Gastroesophageal sphincter (tissue), 4 donors: ENCODE data around the gene COL15A1. TPM values are rescaled to one million over a fixed set of nuclear protein-coding genes. Genes with fewer than 3 reads are reported as not detected.

ENCODE experiments used
- ATAC-seq: fragments of 150-250 bp; one replicate; pipeline ENCODE4 v1.9.1; 2016; ENCODE audit warnings: mild to moderate bottlenecking, moderate library complexity
- H3K27ac ChIP-seq, 4 donors: fragments of 200-600 bp; sonication (generic) in 3 of 4; 1 replicate in 3 of 4; 2 replicates in 1 of 4; pipeline ENCODE4 v1.5.1; 2016 to 2019
- H3K27me3 ChIP-seq: fragments of 200-600 bp; sonication (generic); one replicate; pipeline ENCODE4 v1.5.1; 2019
- H3K36me3 ChIP-seq, 2 donors: fragments of 200-600 bp; sonication (generic); one replicate each; pipeline ENCODE4 v1.5.1; 2019; ENCODE audit warnings: control low read depth in 1 of 2
- H3K4me1 ChIP-seq, 3 donors: fragments of 200-600 bp; sonication (generic); 1 replicate in 2 of 3; 2 replicates in 1 of 3; pipeline ENCODE4 v1.5.1; 2016 to 2019; ENCODE audit warnings: control low read depth in 2 of 3
- H3K4me3 ChIP-seq, 2 donors: fragments of 200-600 bp; sonication (generic); one replicate each; pipeline ENCODE4 v1.5.1; 2019; ENCODE audit warnings: mild to moderate bottlenecking in 1 of 2, moderate library complexity in 1 of 2
- H3K9me3 ChIP-seq, 3 donors: fragments of 200-600 bp; sonication (generic); one replicate each; pipeline ENCODE4 v1.5.1; 2017 to 2019; ENCODE audit warnings: control low read depth in 2 of 3
- CTCF ChIP-seq, 4 experiments: fragments of 200-600 bp in 2 of 4; fragments of 450-650 bp in 2 of 4; sonication (generic) in 1 of 4; IDR thresholded peaks; one replicate each; pipeline ENCODE4 v1.5.1; 2017 to 2019; ENCODE audit warnings: antibody characterized with exemption in 4 of 4, mild to moderate bottlenecking in 2 of 4, moderate library complexity in 2 of 4
- EP300 ChIP-seq: sonication (generic); formaldehyde crosslinking; IDR thresholded peaks from one replicate; pipeline ENCODE4 v1.6.1; 2017; ENCODE audit warnings: antibody characterized with exemption, mild to moderate bottlenecking
- POLR2A ChIP-seq, 2 donors: fragments of 450-650 bp; IDR thresholded peaks; one replicate each; pipeline ENCODE4 v1.6.1; 2017; ENCODE audit warnings: antibody characterized with exemption in 2 of 2, mild to moderate bottlenecking in 2 of 2, moderate library complexity in 1 of 2
- POLR2AphosphoS5 ChIP-seq: sonication (generic); formaldehyde crosslinking; IDR thresholded peaks from one replicate; pipeline ENCODE4 v1.6.1; 2017; ENCODE audit warnings: antibody characterized with exemption
- WGBS, 2 donors: methylation state at CpG; one replicate each; pipeline ENCODE4 v1.1.5; 2018; ENCODE audit warnings: low coverage in 1 of 2; 5-methylcytosine and 5-hydroxymethylcytosine counted together
- total RNA-seq, 4 donors: library from RNA; depleted of rRNA; stranded (reverse); fragments of >200 nt; gene quantifications; one replicate each; pipeline ENCODE4 v1.1.0, GENCODE V29; 2016

The COL15A1 gene
- total RNA-seq, 4 donors from 2014 or later = 80.5 to 256 (median 97.2) TPM

- no peak overlapping the region for H3K4me3 ChIP-seq
- H3K4me1 ChIP-seq = peaks cover 0 to 8% (median 0%) of the 10 kb centered on the region in 3 donors
- no peaks in the 10 kb centered on the region for H3K9me3 ChIP-seq
- 78% methylated on average over 6 to 7 of the region's 7 CpGs for WGBS, 2 donors
- no peak overlapping the region for H3K27ac ChIP-seq
- peaks cover 0 to 93% of the 10 kb centered on the region in 2 donors for H3K36me3 ChIP-seq
- no peaks in the 10 kb centered on the region for H3K27me3 ChIP-seq
- no peak for ATAC-seq
- TF ChIP-seq POLR2AphosphoS5 (no peak), EP300 (no peak), CTCF (IDR thresholded peaks at IDR 0.05) (no peak), POLR2A (IDR thresholded peaks at IDR 0.05) (no peak)
These were observed 94.2 kb downstream of the COL15A1 start for GRCh38 chr9:99037769-99038483.

DNA sequence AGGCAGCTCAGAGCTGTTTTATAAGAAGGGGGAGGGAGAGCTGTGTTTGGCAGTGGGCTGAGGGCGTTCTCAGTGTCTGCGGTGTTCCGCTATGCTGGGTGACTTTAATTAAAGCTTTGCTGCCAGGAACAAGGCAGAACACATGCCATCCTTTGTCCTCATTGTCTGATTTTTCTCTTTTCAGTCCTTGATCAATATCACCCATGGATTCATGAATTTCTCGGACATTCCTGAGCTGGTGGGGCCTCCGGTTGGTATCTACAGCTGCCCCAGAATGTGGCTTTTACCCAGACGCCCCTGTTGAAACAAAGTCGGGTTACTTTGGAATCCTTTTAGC lies 94.7 kb downstream of the COL15A1 start:
- Histone ChIP-seq H3K4me1 (peaks cover 0 to 8% (median 0%) of the 10 kb centered on the region in 3 donors), H3K27ac (no peak overlapping the region), H3K27me3 (no peaks in the 10 kb centered on the region), H3K9me3 (no peaks in the 10 kb centered on the region), H3K4me3 (no peak overlapping the region), H3K36me3 (peaks cover 0 to 95% of the 10 kb centered on the region in 2 donors)
- TF ChIP-seq POLR2A (IDR thresholded peaks at IDR 0.05) (no peak), CTCF (IDR thresholded peaks at IDR 0.05) (no peak), POLR2AphosphoS5 (no peak), EP300 (no peak)
- WGBS, 2 donors = 78 to 94% methylated on average over 5 to 6 of the region's 7 CpGs
- ATAC-seq = no peak

- 68% methylated on average over 2 of the region's 2 CpGs; no CpG with 5 or more reads in 1 of the 2 donors for WGBS, 2 donors
- Histone ChIP-seq H3K9me3 (peaks cover 0 to 5% (median 0%) of the 10 kb centered on the region in 3 donors), H3K36me3 (peaks cover 0 to 96% of the 10 kb centered on the region in 2 donors), H3K4me1 (peaks cover 0 to 8% (median 0%) of the 10 kb centered on the region in 3 donors), H3K27ac (peak overlapping the region in 1 of 4 donors; percentile 48), H3K27me3 (no peaks in the 10 kb centered on the region), H3K4me3 (no peak overlapping the region)
- TF ChIP-seq POLR2A (IDR thresholded peaks at IDR 0.05) (no peak), POLR2AphosphoS5 (no peak)
- no peak for ATAC-seq
These were observed 95.9 kb downstream of the COL15A1 start for GRCh38 chr9:99039505-99040182.

DNA sequence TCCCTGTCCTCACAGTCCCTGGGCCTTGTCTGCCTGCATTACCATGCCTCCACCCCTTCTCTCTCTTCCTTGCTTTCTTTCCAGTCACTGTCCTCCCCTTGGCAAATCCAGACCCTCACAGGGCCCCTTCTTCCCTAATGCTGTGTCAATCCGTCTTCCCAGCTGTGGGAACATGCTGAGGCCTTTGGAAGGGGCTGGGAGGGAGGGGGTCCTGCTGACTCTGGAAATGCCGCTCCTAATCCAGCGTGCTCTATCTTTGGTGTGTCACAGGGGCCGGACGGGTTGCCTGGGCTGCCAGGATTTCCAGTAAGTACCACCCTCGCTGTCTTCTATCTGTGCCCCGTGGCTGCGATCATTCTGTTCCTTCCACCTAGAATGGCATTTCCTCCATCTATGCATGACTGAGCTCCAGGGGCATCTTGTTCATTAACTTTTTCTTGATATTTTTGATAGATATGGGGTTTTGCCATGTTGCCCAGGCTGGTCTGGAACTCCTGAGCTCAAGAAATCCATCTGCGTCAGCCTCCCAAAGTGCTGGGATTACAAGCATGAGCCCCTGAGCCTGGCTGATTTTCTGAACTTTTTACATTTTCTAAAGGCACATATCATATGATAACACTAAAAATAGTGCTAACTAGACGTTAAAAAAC lies 96.7 kb downstream of the COL15A1 start:
- Histone ChIP-seq H3K36me3 (peaks cover 0 to 96% of the 10 kb centered on the region in 2 donors), H3K4me3 (no peak overlapping the region), H3K4me1 (peaks cover 0 to 8% (median 0%) of the 10 kb centered on the region in 3 donors), H3K27ac (peak overlapping the region in 1 of 4 donors; percentile 48), H3K27me3 (no peaks in the 10 kb centered on the region), H3K9me3 (peaks cover 0 to 9% (median 0%) of the 10 kb centered on the region in 3 donors)
- WGBS, 2 donors = 74 to 81% methylated on average over 7 to 10 of the region's 10 CpGs
- no peak for ATAC-seq
- TF ChIP-seq EP300 (no peak), POLR2AphosphoS5 (no peak), CTCF (IDR thresholded peaks at IDR 0.05) (no peak), POLR2A (IDR thresholded peaks at IDR 0.05) (no peak)

DNA sequence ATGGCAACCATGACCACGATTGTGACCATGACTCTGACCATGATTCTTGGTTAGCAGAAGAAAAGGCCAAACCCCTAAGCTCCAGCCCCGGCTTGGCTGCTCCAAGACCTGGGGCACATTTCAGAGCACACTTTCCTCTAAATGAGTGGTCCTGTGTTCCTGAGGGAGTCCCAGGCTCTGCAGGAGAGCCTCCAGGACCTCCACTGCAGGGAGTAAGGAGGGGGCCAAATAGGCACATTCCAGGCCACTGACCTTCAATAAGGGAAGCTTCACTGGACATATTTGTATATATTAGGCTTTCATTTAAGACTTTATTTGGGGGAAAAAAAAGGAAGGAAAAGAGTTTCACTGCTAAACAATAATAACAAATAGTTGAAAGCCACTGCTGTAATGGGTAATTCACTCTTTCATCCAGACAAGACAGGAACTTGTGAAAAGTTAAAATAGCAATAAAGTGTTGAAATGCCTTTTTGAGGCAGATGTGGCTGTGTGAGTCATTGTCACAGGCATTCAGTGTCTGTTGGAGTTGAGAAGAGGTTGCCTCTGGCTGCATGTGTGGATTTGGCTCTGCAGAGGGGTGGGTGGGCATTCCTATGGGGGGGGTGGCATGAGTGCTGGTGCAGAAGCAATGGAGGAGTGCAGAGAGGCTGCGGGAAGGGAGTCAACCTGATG lies 97.3 kb downstream of the COL15A1 start:
- peak overlapping the region in 1 of 4 donors; percentile 48 for H3K27ac ChIP-seq
- H3K4me3 ChIP-seq = no peak overlapping the region
- H3K36me3 ChIP-seq = peaks cover 0 to 96% of the 10 kb centered on the region in 2 donors
- H3K27me3 ChIP-seq = no peaks in the 10 kb centered on the region
- peaks cover 0 to 8% (median 0%) of the 10 kb centered on the region in 3 donors for H3K4me1 ChIP-seq
- 69 to 76% methylated on average over 2 to 3 of the region's 3 CpGs for WGBS, 2 donors
- peaks cover 0 to 9% (median 0%) of the 10 kb centered on the region in 3 donors for H3K9me3 ChIP-seq
- ATAC-seq = peak; percentile 46
- TF ChIP-seq CTCF (IDR thresholded peaks at IDR 0.05) (no peak), POLR2AphosphoS5 (no peak), POLR2A (IDR thresholded peaks at IDR 0.05) (no peak), EP300 (no peak)
